Prostate gland (tissue), 2 donors: ENCODE data around the gene MEPCE.

Experiments used
- POLR2A ChIP-seq: fragments of 450-650 bp; IDR thresholded peaks from one replicate; pipeline ENCODE4 v1.6.1; 2016; ENCODE audit warnings: antibody characterized with exemption, mild to moderate bottlenecking
- POLR2AphosphoS5 ChIP-seq: sonication (generic); formaldehyde crosslinking; IDR thresholded peaks from one replicate; pipeline ENCODE4 v1.6.1; 2017; ENCODE audit warnings: antibody characterized with exemption
- TF ChIP-seq, protein P1 (sequence below), 4 experiments: fragments of 200-600 bp in 2 of 4; fragments of 450-650 bp in 2 of 4; sonication (generic) in 2 of 4; IDR thresholded peaks; 1 replicate in 3 of 4; 2 replicates in 1 of 4; pipeline ENCODE4 v1.5.1; 2016 to 2019; ENCODE audit warnings: antibody characterized with exemption in 4 of 4, mild to moderate bottlenecking in 2 of 4, moderate library complexity in 2 of 4

DNA sequence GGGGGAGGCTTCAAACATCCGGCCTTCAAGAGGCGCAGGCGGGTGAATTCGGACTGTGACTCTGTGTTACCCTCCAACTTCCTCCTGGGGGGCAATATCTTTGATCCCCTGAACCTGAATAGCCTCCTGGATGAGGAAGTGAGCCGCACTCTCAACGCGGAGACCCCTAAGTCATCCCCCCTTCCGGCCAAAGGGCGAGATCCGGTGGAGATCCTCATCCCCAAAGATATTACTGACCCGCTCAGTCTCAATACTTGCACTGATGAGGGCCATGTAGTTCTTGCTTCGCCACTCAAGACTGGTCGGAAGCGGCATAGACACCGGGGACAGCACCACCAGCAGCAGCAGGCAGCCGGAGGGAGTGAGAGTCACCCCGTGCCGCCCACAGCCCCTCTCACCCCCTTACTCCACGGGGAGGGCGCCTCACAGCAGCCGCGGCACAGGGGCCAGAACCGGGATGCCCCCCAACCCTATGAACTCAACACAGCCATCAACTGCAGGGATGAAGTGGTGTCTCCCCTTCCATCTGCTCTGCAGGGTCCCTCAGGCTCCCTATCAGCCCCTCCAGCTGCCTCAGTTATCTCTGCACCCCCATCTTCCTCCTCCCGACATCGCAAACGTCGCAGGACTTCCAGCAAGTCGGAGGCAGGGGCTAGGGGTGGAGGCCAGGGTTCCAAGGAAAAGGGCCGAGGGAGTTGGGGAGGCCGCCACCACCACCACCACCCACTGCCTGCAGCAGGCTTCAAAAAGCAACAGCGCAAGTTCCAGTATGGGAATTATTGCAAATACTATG lies 1.1 kb downstream of the MEPCE start:
- TF ChIP-seq, protein P1, sequence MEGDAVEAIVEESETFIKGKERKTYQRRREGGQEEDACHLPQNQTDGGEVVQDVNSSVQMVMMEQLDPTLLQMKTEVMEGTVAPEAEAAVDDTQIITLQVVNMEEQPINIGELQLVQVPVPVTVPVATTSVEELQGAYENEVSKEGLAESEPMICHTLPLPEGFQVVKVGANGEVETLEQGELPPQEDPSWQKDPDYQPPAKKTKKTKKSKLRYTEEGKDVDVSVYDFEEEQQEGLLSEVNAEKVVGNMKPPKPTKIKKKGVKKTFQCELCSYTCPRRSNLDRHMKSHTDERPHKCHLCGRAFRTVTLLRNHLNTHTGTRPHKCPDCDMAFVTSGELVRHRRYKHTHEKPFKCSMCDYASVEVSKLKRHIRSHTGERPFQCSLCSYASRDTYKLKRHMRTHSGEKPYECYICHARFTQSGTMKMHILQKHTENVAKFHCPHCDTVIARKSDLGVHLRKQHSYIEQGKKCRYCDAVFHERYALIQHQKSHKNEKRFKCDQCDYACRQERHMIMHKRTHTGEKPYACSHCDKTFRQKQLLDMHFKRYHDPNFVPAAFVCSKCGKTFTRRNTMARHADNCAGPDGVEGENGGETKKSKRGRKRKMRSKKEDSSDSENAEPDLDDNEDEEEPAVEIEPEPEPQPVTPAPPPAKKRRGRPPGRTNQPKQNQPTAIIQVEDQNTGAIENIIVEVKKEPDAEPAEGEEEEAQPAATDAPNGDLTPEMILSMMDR (IDR thresholded peaks at IDR 0.05) = no peak
- TF ChIP-seq POLR2A = no peak
- TF ChIP-seq POLR2AphosphoS5 = no peak
